ENCODE measurements around the gene OR51A2. TPM values are rescaled to one million over a fixed set of nuclear protein-coding genes. Genes with fewer than 3 reads are reported as not detected.

OR51A2 gene
- total RNA-seq, 2 experiments from 2014 or later: not detected

DNA sequence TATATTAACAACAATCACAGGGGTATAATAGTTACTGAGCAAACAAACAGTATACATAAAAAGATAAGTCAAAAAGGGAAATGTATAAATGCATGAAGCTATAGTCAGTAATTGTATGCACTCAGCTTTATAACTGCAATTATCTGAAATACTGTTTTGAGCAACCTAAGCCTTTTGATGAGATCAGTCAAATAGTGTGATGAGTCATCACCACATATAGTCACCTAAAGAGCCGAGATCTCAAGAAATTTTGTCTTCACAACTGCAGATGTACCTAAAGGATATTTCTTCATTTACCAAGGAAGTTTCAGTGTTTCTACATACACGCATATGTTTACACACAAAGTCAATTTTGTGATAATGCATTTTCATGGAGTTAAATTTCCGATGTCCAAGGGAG lies 5.4 kb upstream of the OR51A2 start:
- TF ChIP-seq, protein P1, sequence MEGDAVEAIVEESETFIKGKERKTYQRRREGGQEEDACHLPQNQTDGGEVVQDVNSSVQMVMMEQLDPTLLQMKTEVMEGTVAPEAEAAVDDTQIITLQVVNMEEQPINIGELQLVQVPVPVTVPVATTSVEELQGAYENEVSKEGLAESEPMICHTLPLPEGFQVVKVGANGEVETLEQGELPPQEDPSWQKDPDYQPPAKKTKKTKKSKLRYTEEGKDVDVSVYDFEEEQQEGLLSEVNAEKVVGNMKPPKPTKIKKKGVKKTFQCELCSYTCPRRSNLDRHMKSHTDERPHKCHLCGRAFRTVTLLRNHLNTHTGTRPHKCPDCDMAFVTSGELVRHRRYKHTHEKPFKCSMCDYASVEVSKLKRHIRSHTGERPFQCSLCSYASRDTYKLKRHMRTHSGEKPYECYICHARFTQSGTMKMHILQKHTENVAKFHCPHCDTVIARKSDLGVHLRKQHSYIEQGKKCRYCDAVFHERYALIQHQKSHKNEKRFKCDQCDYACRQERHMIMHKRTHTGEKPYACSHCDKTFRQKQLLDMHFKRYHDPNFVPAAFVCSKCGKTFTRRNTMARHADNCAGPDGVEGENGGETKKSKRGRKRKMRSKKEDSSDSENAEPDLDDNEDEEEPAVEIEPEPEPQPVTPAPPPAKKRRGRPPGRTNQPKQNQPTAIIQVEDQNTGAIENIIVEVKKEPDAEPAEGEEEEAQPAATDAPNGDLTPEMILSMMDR (IDR thresholded peaks at IDR 0.05): no peak
- H3K27me3 ChIP-seq (ENCODE audit: control insufficient read depth in 1 of 2, insufficient read depth in 2 of 2, low read length in 2 of 2): no peaks in the 10 kb centered on the region
- H3K4me3 ChIP-seq (ENCODE audit: low read length): no peak overlapping the region
- intact Hi-C loops (cut with DNase I, micrococcal nuclease): no loop called here
- H3K36me3 ChIP-seq (ENCODE audit: insufficient read depth, low read length): no peaks in the 10 kb centered on the region
- Mint-ChIP-seq H3K27ac (no peak overlapping the region), H3K4me1 (ENCODE audit: low read depth) (no peaks in the 10 kb centered on the region), H3K4me3 (no peak overlapping the region), H3K27me3 (peaks cover 5% of the 10 kb centered on the region), H3K9me3 (no peaks in the 10 kb centered on the region), H3K36me3 (ENCODE audit: low read depth) (no peaks in the 10 kb centered on the region)
- ATAC-seq (ENCODE audit: poor library complexity) (no peak), DNase-seq (no peak)
- POLR2A ChIA-PET: no interaction called here
- H3K27ac ChIP-seq (ENCODE audit: low read depth in 1 of 2, low read length in 2 of 2): no peak overlapping the region
- no peaks in the 10 kb centered on the region for H3K4me1 ChIP-seq (ENCODE audit: insufficient read depth, low read length)
- peaks cover 0 to 3% of the 10 kb centered on the region in 2 experiments for H3K9me3 ChIP-seq (ENCODE audit: control insufficient read depth in 1 of 2, insufficient read depth in 1 of 2, low read length in 2 of 2)
- CTCF ChIA-PET: no interaction called here

GRCh38 chr11:4957396-4957795 lies 1.9 kb upstream of the OR51A2 start:
- Histone ChIP-seq H3K27ac (ENCODE audit: low read depth in 1 of 2, low read length in 2 of 2) (no peak overlapping the region), H3K27me3 (ENCODE audit: control insufficient read depth in 1 of 2, insufficient read depth in 2 of 2, low read length in 2 of 2) (no peaks in the 10 kb centered on the region), H3K4me1 (ENCODE audit: insufficient read depth, low read length) (no peaks in the 10 kb centered on the region), H3K36me3 (ENCODE audit: insufficient read depth, low read length) (no peaks in the 10 kb centered on the region), H3K9me3 (ENCODE audit: control insufficient read depth in 1 of 2, insufficient read depth in 1 of 2, low read length in 2 of 2) (peaks cover 0 to 3% of the 10 kb centered on the region in 2 experiments), H3K4me3 (ENCODE audit: low read length) (no peak overlapping the region)
- TF ChIP-seq, protein P1 (IDR thresholded peaks at IDR 0.05): no peak
- Mint-ChIP-seq H3K27ac (no peak overlapping the region), H3K36me3 (ENCODE audit: low read depth) (no peaks in the 10 kb centered on the region), H3K9me3 (no peaks in the 10 kb centered on the region), H3K4me3 (no peak overlapping the region), H3K4me1 (ENCODE audit: low read depth) (no peaks in the 10 kb centered on the region), H3K27me3 (peaks cover 5% of the 10 kb centered on the region)
- ATAC-seq (ENCODE audit: poor library complexity) (no peak), DNase-seq (no peak)
- POLR2A ChIA-PET: no interaction called here
- CTCF ChIA-PET: no interaction called here
- intact Hi-C loops (cut with DNase I, micrococcal nuclease): no loop called here

- Histone ChIP-seq H3K27me3 (ENCODE audit: control insufficient read depth in 1 of 2, insufficient read depth in 2 of 2, low read length in 2 of 2) (no peaks in the 10 kb centered on the region), H3K9me3 (ENCODE audit: control insufficient read depth in 1 of 2, insufficient read depth in 1 of 2, low read length in 2 of 2) (no peaks in the 10 kb centered on the region), H3K4me1 (ENCODE audit: insufficient read depth, low read length) (no peaks in the 10 kb centered on the region), H3K4me3 (ENCODE audit: low read length) (no peak within 1 kb of the TSS), H3K27ac (ENCODE audit: low read depth in 1 of 2, low read length in 2 of 2) (no peak within 1 kb of the TSS), H3K36me3 (ENCODE audit: insufficient read depth, low read length) (no peaks in the 10 kb centered on the region)
- POLR2A ChIA-PET: no interaction called here
- H3K9me3 Mint-ChIP-seq: peaks cover 2% of the 10 kb centered on the region
- no peaks in the 10 kb centered on the region for H3K27me3 Mint-ChIP-seq
- no peak for DNase-seq
- intact Hi-C loops (cut with DNase I, micrococcal nuclease): no loop called here
- no peak within 1 kb of the TSS for H3K4me3 Mint-ChIP-seq
- TF ChIP-seq, protein P1 (IDR thresholded peaks at IDR 0.05): no peak
- H3K4me1 Mint-ChIP-seq (ENCODE audit: low read depth): no peaks in the 10 kb centered on the region
- CTCF ChIA-PET: no interaction called here
- H3K27ac Mint-ChIP-seq: no peak within 1 kb of the TSS
- no peaks in the 10 kb centered on the region for H3K36me3 Mint-ChIP-seq (ENCODE audit: low read depth)
- ATAC-seq (ENCODE audit: poor library complexity): no peak
Observed at GRCh38 chr11:4947505-4947904, 8.0 kb downstream of the OR51A2 start, which contains the start of gene OR51A4. OR51A4 (minus strand) TSS chr11:4947605; CDS start chr11:4947100, 505 bp downstream.

Data from CD4-positive, alpha-beta T cell (primary cell).